ENCODE measurements around the gene SLCO3A1.
A peak's percentile ranks its signal among the peaks of the same experiment; 100 is the strongest.

Gene SLCO3A1

GRCh38 chr15:91853511-91853947 lies at the start of gene SLCO3A1:
Gene SLCO3A1, plus strand, starts transcription at chr15:91853708.
- Histone ChIP-seq H3K4me1 (ENCODE audit: control insufficient read depth in 1 of 2, insufficient read depth in 2 of 2, low read length in 2 of 2) (peaks cover 16 to 30% of the 10 kb centered on the region in 2 donors), H3K9me3 (ENCODE audit: control insufficient read depth in 1 of 2, low read length in 2 of 2) (no peaks in the 10 kb centered on the region), H3K27me3 (ENCODE audit: low read depth, low read length) (no peaks in the 10 kb centered on the region), H3K27ac (ENCODE audit: low read length) (peak within 1 kb of the TSS; percentile 84), H3K4me3 (ENCODE audit: low read depth in 1 of 2, low read length in 2 of 2) (peak within 1 kb of the TSS; percentile 64 to 72), H3K36me3 (ENCODE audit: control insufficient read depth in 1 of 2, insufficient read depth in 2 of 2, low read length in 2 of 2) (no peaks in the 10 kb centered on the region)

GRCh38 chr15:91807122-91807521 lies 46.4 kb upstream of the SLCO3A1 start:
- Histone ChIP-seq H3K4me1 (ENCODE audit: control insufficient read depth in 1 of 2, insufficient read depth in 2 of 2, low read length in 2 of 2) (no peaks in the 10 kb centered on the region), H3K4me3 (ENCODE audit: low read depth in 1 of 2, low read length in 2 of 2) (no peak overlapping the region), H3K9me3 (ENCODE audit: control insufficient read depth in 1 of 2, low read length in 2 of 2) (no peaks in the 10 kb centered on the region), H3K27ac (ENCODE audit: low read length) (no peak overlapping the region), H3K36me3 (ENCODE audit: control insufficient read depth in 1 of 2, insufficient read depth in 2 of 2, low read length in 2 of 2) (no peaks in the 10 kb centered on the region), H3K27me3 (ENCODE audit: low read depth, low read length) (no peaks in the 10 kb centered on the region)

- Histone ChIP-seq H3K27ac (ENCODE audit: low read length) (no peak overlapping the region), H3K4me3 (ENCODE audit: low read depth in 1 of 2, low read length in 2 of 2) (peak overlapping the region in 1 of 2 donors; percentile 33), H3K9me3 (ENCODE audit: control insufficient read depth in 1 of 2, low read length in 2 of 2) (peaks cover 10 to 15% of the 10 kb centered on the region in 2 donors), H3K27me3 (ENCODE audit: low read depth, low read length) (no peaks in the 10 kb centered on the region), H3K4me1 (ENCODE audit: control insufficient read depth in 1 of 2, insufficient read depth in 2 of 2, low read length in 2 of 2) (no peaks in the 10 kb centered on the region), H3K36me3 (ENCODE audit: control insufficient read depth in 1 of 2, insufficient read depth in 2 of 2, low read length in 2 of 2) (no peaks in the 10 kb centered on the region)
Measured at GRCh38 chr15:91813924-91814323, 39.6 kb upstream of the SLCO3A1 start.

- Histone ChIP-seq H3K4me1 (ENCODE audit: control insufficient read depth in 1 of 2, insufficient read depth in 2 of 2, low read length in 2 of 2) (no peaks in the 10 kb centered on the region), H3K4me3 (ENCODE audit: low read depth in 1 of 2, low read length in 2 of 2) (no peak overlapping the region), H3K27ac (ENCODE audit: low read length) (no peak overlapping the region), H3K27me3 (ENCODE audit: low read depth, low read length) (no peaks in the 10 kb centered on the region), H3K36me3 (ENCODE audit: control insufficient read depth in 1 of 2, insufficient read depth in 2 of 2, low read length in 2 of 2) (no peaks in the 10 kb centered on the region), H3K9me3 (ENCODE audit: control insufficient read depth in 1 of 2, low read length in 2 of 2) (peaks cover 10 to 15% of the 10 kb centered on the region in 2 donors)
Measured at GRCh38 chr15:91816942-91817341, 36.6 kb upstream of the SLCO3A1 start.

GRCh38 chr15:91821458-91821857 lies 32.0 kb upstream of the SLCO3A1 start:
- Histone ChIP-seq H3K36me3 (ENCODE audit: control insufficient read depth in 1 of 2, insufficient read depth in 2 of 2, low read length in 2 of 2) (no peaks in the 10 kb centered on the region), H3K4me3 (ENCODE audit: low read depth in 1 of 2, low read length in 2 of 2) (no peak overlapping the region), H3K27me3 (ENCODE audit: low read depth, low read length) (no peaks in the 10 kb centered on the region), H3K27ac (ENCODE audit: low read length) (no peak overlapping the region), H3K4me1 (ENCODE audit: control insufficient read depth in 1 of 2, insufficient read depth in 2 of 2, low read length in 2 of 2) (no peaks in the 10 kb centered on the region), H3K9me3 (ENCODE audit: control insufficient read depth in 1 of 2, low read length in 2 of 2) (no peaks in the 10 kb centered on the region)

GRCh38 chr15:91824256-91824655 lies 29.3 kb upstream of the SLCO3A1 start:
- Histone ChIP-seq H3K36me3 (ENCODE audit: control insufficient read depth in 1 of 2, insufficient read depth in 2 of 2, low read length in 2 of 2) (no peaks in the 10 kb centered on the region), H3K4me3 (ENCODE audit: low read depth in 1 of 2, low read length in 2 of 2) (no peak overlapping the region), H3K27me3 (ENCODE audit: low read depth, low read length) (no peaks in the 10 kb centered on the region), H3K4me1 (ENCODE audit: control insufficient read depth in 1 of 2, insufficient read depth in 2 of 2, low read length in 2 of 2) (no peaks in the 10 kb centered on the region), H3K9me3 (ENCODE audit: control insufficient read depth in 1 of 2, low read length in 2 of 2) (no peaks in the 10 kb centered on the region), H3K27ac (ENCODE audit: low read length) (no peak overlapping the region)

GRCh38 chr15:91826443-91826842 lies 27.1 kb upstream of the SLCO3A1 start:
- no peaks in the 10 kb centered on the region for H3K36me3 ChIP-seq (ENCODE audit: control insufficient read depth in 1 of 2, insufficient read depth in 2 of 2, low read length in 2 of 2)
- H3K27me3 ChIP-seq (ENCODE audit: low read depth, low read length), result no peaks in the 10 kb centered on the region
- H3K9me3 ChIP-seq (ENCODE audit: control insufficient read depth in 1 of 2, low read length in 2 of 2), result no peaks in the 10 kb centered on the region
- no peak overlapping the region for H3K27ac ChIP-seq (ENCODE audit: low read length)
- no peaks in the 10 kb centered on the region for H3K4me1 ChIP-seq (ENCODE audit: control insufficient read depth in 1 of 2, insufficient read depth in 2 of 2, low read length in 2 of 2)
- H3K4me3 ChIP-seq (ENCODE audit: low read depth in 1 of 2, low read length in 2 of 2), result no peak overlapping the region

- Histone ChIP-seq H3K27me3 (ENCODE audit: low read depth, low read length) (no peaks in the 10 kb centered on the region), H3K36me3 (ENCODE audit: control insufficient read depth in 1 of 2, insufficient read depth in 2 of 2, low read length in 2 of 2) (no peaks in the 10 kb centered on the region), H3K9me3 (ENCODE audit: control insufficient read depth in 1 of 2, low read length in 2 of 2) (no peaks in the 10 kb centered on the region), H3K27ac (ENCODE audit: low read length) (no peak overlapping the region), H3K4me3 (ENCODE audit: low read depth in 1 of 2, low read length in 2 of 2) (no peak overlapping the region), H3K4me1 (ENCODE audit: control insufficient read depth in 1 of 2, insufficient read depth in 2 of 2, low read length in 2 of 2) (no peaks in the 10 kb centered on the region)
Measured at GRCh38 chr15:91833056-91833455, 20.5 kb upstream of the SLCO3A1 start.

GRCh38 chr15:91839867-91840266 lies 13.6 kb upstream of the SLCO3A1 start:
- no peaks in the 10 kb centered on the region for H3K4me1 ChIP-seq (ENCODE audit: control insufficient read depth in 1 of 2, insufficient read depth in 2 of 2, low read length in 2 of 2)
- no peaks in the 10 kb centered on the region for H3K36me3 ChIP-seq (ENCODE audit: control insufficient read depth in 1 of 2, insufficient read depth in 2 of 2, low read length in 2 of 2)
- no peak overlapping the region for H3K4me3 ChIP-seq (ENCODE audit: low read depth in 1 of 2, low read length in 2 of 2)
- H3K9me3 ChIP-seq (ENCODE audit: control insufficient read depth in 1 of 2, low read length in 2 of 2), result no peaks in the 10 kb centered on the region
- no peak overlapping the region for H3K27ac ChIP-seq (ENCODE audit: low read length)
- no peaks in the 10 kb centered on the region for H3K27me3 ChIP-seq (ENCODE audit: low read depth, low read length)

- no peaks in the 10 kb centered on the region for H3K27me3 ChIP-seq (ENCODE audit: low read depth, low read length)
- no peak overlapping the region for H3K27ac ChIP-seq (ENCODE audit: low read length)
- H3K4me1 ChIP-seq (ENCODE audit: control insufficient read depth in 1 of 2, insufficient read depth in 2 of 2, low read length in 2 of 2), result no peaks in the 10 kb centered on the region
- no peaks in the 10 kb centered on the region for H3K36me3 ChIP-seq (ENCODE audit: control insufficient read depth in 1 of 2, insufficient read depth in 2 of 2, low read length in 2 of 2)
- H3K9me3 ChIP-seq (ENCODE audit: control insufficient read depth in 1 of 2, low read length in 2 of 2), result no peaks in the 10 kb centered on the region
- no peak overlapping the region for H3K4me3 ChIP-seq (ENCODE audit: low read depth in 1 of 2, low read length in 2 of 2)
Measured at GRCh38 chr15:91841861-91842260, 11.6 kb upstream of the SLCO3A1 start.

- H3K27ac ChIP-seq (ENCODE audit: low read length), result no peak overlapping the region
- no peaks in the 10 kb centered on the region for H3K4me1 ChIP-seq (ENCODE audit: control insufficient read depth in 1 of 2, insufficient read depth in 2 of 2, low read length in 2 of 2)
- no peaks in the 10 kb centered on the region for H3K9me3 ChIP-seq (ENCODE audit: control insufficient read depth in 1 of 2, low read length in 2 of 2)
- no peaks in the 10 kb centered on the region for H3K36me3 ChIP-seq (ENCODE audit: control insufficient read depth in 1 of 2, insufficient read depth in 2 of 2, low read length in 2 of 2)
- no peak overlapping the region for H3K4me3 ChIP-seq (ENCODE audit: low read depth in 1 of 2, low read length in 2 of 2)
- no peaks in the 10 kb centered on the region for H3K27me3 ChIP-seq (ENCODE audit: low read depth, low read length)
Measured at GRCh38 chr15:91844341-91844740, 9.2 kb upstream of the SLCO3A1 start.

- H3K9me3 ChIP-seq (ENCODE audit: control insufficient read depth in 1 of 2, low read length in 2 of 2), result no peaks in the 10 kb centered on the region
- no peaks in the 10 kb centered on the region for H3K4me1 ChIP-seq (ENCODE audit: control insufficient read depth in 1 of 2, insufficient read depth in 2 of 2, low read length in 2 of 2)
- no peak overlapping the region for H3K4me3 ChIP-seq (ENCODE audit: low read depth in 1 of 2, low read length in 2 of 2)
- no peaks in the 10 kb centered on the region for H3K27me3 ChIP-seq (ENCODE audit: low read depth, low read length)
- H3K36me3 ChIP-seq (ENCODE audit: control insufficient read depth in 1 of 2, insufficient read depth in 2 of 2, low read length in 2 of 2), result no peaks in the 10 kb centered on the region
- H3K27ac ChIP-seq (ENCODE audit: low read length), result no peak overlapping the region
Measured at GRCh38 chr15:91844928-91845327, 8.6 kb upstream of the SLCO3A1 start.

Data from muscle layer of duodenum (tissue), 2 donors.